Heart right ventricle (tissue), 16 donors: ENCODE results near the gene ZMIZ1. TPM values are rescaled to one million over a fixed set of nuclear protein-coding genes. Genes with fewer than 3 reads are reported as not detected.

Experiments
- ATAC-seq, 8 donors: fragments of 200-7000 bp; cut with Tn5 transposase; one replicate each; pipeline ENCODE4 v1.9.1; 2020; ENCODE audit warnings: mild to moderate bottlenecking in 8 of 8, moderate library complexity in 8 of 8, moderate number of reproducible peaks in 1 of 8
- DNase-seq, 2 donors: peaks; one replicate each; pipeline ENCODE4 v3.0.0-alpha.2; 2020
- H3K27ac ChIP-seq, 10 donors: fragments of 200-600 bp; sonication (generic) in 2 of 10; one replicate each; pipeline versions ENCODE4 v1.5.0 to v1.8.0; 2020 to 2022; ENCODE audit warnings: mild to moderate bottlenecking in 3 of 10
- H3K27me3 ChIP-seq, 7 donors: fragments of 200-600 bp; one replicate each; pipeline ENCODE4 v1.8.0; 2021 to 2022; ENCODE audit warnings: mild to moderate bottlenecking in 2 of 7
- H3K36me3 ChIP-seq, 9 donors: fragments of 200-600 bp; sonication (generic) in 1 of 9; one replicate each; pipeline versions ENCODE4 v1.5.0 to v1.8.0; 2020 to 2022; ENCODE audit warnings: mild to moderate bottlenecking in 2 of 9
- H3K4me1 ChIP-seq, 9 donors: fragments of 200-600 bp; sonication (generic) in 1 of 9; one replicate each; pipeline versions ENCODE4 v1.5.0 to v1.8.0; 2020 to 2022; ENCODE audit warnings: mild to moderate bottlenecking in 4 of 9
- H3K4me3 ChIP-seq, 10 donors: fragments of 200-600 bp; sonication (generic) in 2 of 10; one replicate each; pipeline versions ENCODE4 v1.5.0 to v1.8.0; 2020 to 2022; ENCODE audit warnings: mild to moderate bottlenecking in 7 of 10, moderate library complexity in 2 of 10
- H3K9me3 ChIP-seq, 11 donors: fragments of 200-600 bp in 10 of 11; sonication (generic) in 2 of 11; one replicate each; pipeline versions ENCODE4 v1.5.0 to v1.8.0; 2013 to 2022; ENCODE audit warnings: mild to moderate bottlenecking in 2 of 11, control low read depth in 1 of 11, moderate library complexity in 1 of 11
- CTCF ChIP-seq, 9 donors: fragments of 200-600 bp; sonication (generic) in 2 of 9; IDR thresholded peaks; one replicate each; pipeline versions ENCODE4 v1.5.0 to v1.8.0; 2021 to 2022; ENCODE audit warnings: antibody characterized with exemption in 9 of 9, mild to moderate bottlenecking in 5 of 9, moderate library complexity in 1 of 9
- WGBS, 2 donors: extraction: QIAGEN DNeasy Blood & Tissue Kit; methylation state at CpG; one replicate each; pipeline ENCODE4 v1.1.7; 2013; ENCODE audit warnings: inconsistent platforms in 1 of 2; 5-methylcytosine and 5-hydroxymethylcytosine counted together
- intact Hi-C, 10 donors: fragments of 100-400 bp; cut with DNase I; formaldehyde crosslinking; loops; one replicate each; pipeline versions ENCODE4 v1.11.1 to v1.14.2; 2022
- polyA plus RNA-seq, 2 donors: library from polyadenylated mRNA; stranded (reverse); fragments of 200-250 nt; gene quantifications; one replicate each; pipeline ENCODE4 v1.2.3, GENCODE V29; 2013
- total RNA-seq, 10 donors: library from RNA; stranded (reverse); fragmentation: NEBNext Ultra II Directional in 3 of 10; extraction: Animal tissue kit (Norgen Biotek cat#: 25700) in 3 of 10; gene quantifications; one replicate each; pipeline versions ENCODE4 v1.2.1 to v1.2.4, GENCODE V29; 2021 to 2023
- donor health status: Arrhythmogenic right ventricular cardiomyopathy.
- donor health status: ischemic (EF 13 %, LVEDD 7.1; RV severe dilation, severe dysfunction).
- donor health status: healthy with polysubstance abuse.
- donor health status: DM: no; HTN: yes; CAD: no.
- donor health status: DM: no; HTN: no; CAD: no.
- donor health status: ischemic (EF 25% LVEDD 6.9; RV normal size, moderate dysfunction).
- donor health status: ischemic (EF 25% LVEDD 5.7; RV mildly dilated, moderate dysfunction).
- donor health status: healthy.
- donor health status: DM: yes; HTN: yes; CAD: no.
- donor health status: Ischemic cardiomyopathy.
- donor health status: ischemic (EF 35%, LVEDD 5.7; RV mildly dilated, moderate dysfunction).
- donor health status: nonischemic (EF 11% LVEDD 7.7; RV severe dilation, severe dysfunction).
- donor health status: DM: yes; HTN: yes; CAD: no.
- donor health status: PGD.
- donor health status: ischemic (EF 29% LVEDD 5.4; RV normal size, mild dysfunction).
- donor health status: nonischemic (EF 23%, LVEDD 6.1; RV moderate dilation, normal function).

Gene ZMIZ1
- total and polyA plus RNA-seq, 12 donors, result 24.2 to 61.5 (median 49.8) TPM

- Histone ChIP-seq H3K27ac (peak overlapping the region; percentile 11 to 91 (median 58)), H3K4me1 (peaks cover 69 to 100% (median 100%) of the 10 kb centered on the region in 9 donors)
- intact Hi-C loops, result loop anchor here in 2 of 10 donors (5.0 to 10.0 kb wide), 2 partner anchors 37 to 210 kb away; no protein-coding TSS in a partner anchor
Observed at GRCh38 chr10:79184657-79185056, 115.9 kb downstream of the ZMIZ1 start.

GRCh38 chr10:79185067-79185774, 116.5 kb downstream of the ZMIZ1 start:
- H3K27me3 ChIP-seq, result no peaks in the 10 kb centered on the region
- peak in 2 of 8 donors; percentile 15 to 30 for ATAC-seq
- H3K27ac ChIP-seq, result peak overlapping the region; percentile 18 to 91 (median 58)
- H3K9me3 ChIP-seq, result no peaks in the 10 kb centered on the region
- 13 to 18% methylated on average over 12 of the region's 12 CpGs for WGBS, 2 donors
- peaks cover 68 to 100% (median 99%) of the 10 kb centered on the region in 9 donors for H3K4me1 ChIP-seq
- H3K4me3 ChIP-seq, result no peak overlapping the region
- no peak for TF ChIP-seq CTCF (IDR thresholded peaks at IDR 0.05)
- H3K36me3 ChIP-seq, result peaks cover 0 to 25% (median 8%) of the 10 kb centered on the region in 9 donors
- intact Hi-C loops, result loop anchor here in 1 of 10 donors (10.0 kb wide), 1 partner anchor 210 kb away; no protein-coding TSS in a partner anchor
- peak in 1 of 2 donors; percentile 53 for DNase-seq

More at GRCh38 chr10:79184657-79185056, 115.9 kb downstream of the ZMIZ1 start:
- WGBS, 2 donors, result 27 to 47% methylated on average over 6 of the region's 6 CpGs
- Histone ChIP-seq H3K9me3 (no peaks in the 10 kb centered on the region), H3K4me3 (no peak overlapping the region), H3K36me3 (peaks cover 0 to 28% (median 8%) of the 10 kb centered on the region in 9 donors), H3K27me3 (no peaks in the 10 kb centered on the region)
- no peak for ATAC-seq
- no peak for DNase-seq
- no peak for TF ChIP-seq CTCF (IDR thresholded peaks at IDR 0.05)

- Histone ChIP-seq H3K27me3 (no peaks in the 10 kb centered on the region), H3K27ac (peak overlapping the region in 9 of 10 donors; percentile 18 to 91 (median 59)), H3K9me3 (no peaks in the 10 kb centered on the region), H3K36me3 (peaks cover 0 to 25% (median 8%) of the 10 kb centered on the region in 9 donors), H3K4me3 (no peak overlapping the region), H3K4me1 (peaks cover 66 to 100% (median 98%) of the 10 kb centered on the region in 9 donors)
- no peak for ATAC-seq
- DNase-seq, result no peak
- no peak for TF ChIP-seq CTCF (IDR thresholded peaks at IDR 0.05)
- intact Hi-C loops, result loop anchor here in 1 of 10 donors (10.0 kb wide), 1 partner anchor 211 kb away; no protein-coding TSS in a partner anchor
- WGBS, 2 donors, result 48 to 50% methylated on average over 7 of the region's 7 CpGs
Observed at GRCh38 chr10:79185796-79186374, 117.1 kb downstream of the ZMIZ1 start.

- Histone ChIP-seq H3K4me1 (peaks cover 66 to 100% (median 98%) of the 10 kb centered on the region in 9 donors), H3K36me3 (peaks cover 0 to 25% (median 8%) of the 10 kb centered on the region in 9 donors), H3K27me3 (no peaks in the 10 kb centered on the region), H3K4me3 (no peak overlapping the region), H3K9me3 (peaks cover 0 to 3% (median 0%) of the 10 kb centered on the region in 11 donors), H3K27ac (peak overlapping the region in 8 of 10 donors; percentile 53 to 91 (median 64))
- 71 to 72% methylated on average over 7 of the region's 7 CpGs for WGBS, 2 donors
- intact Hi-C loops, result loop anchor here in 1 of 10 donors (10.0 kb wide), 1 partner anchor 212 kb away; no protein-coding TSS in a partner anchor
- no peak for TF ChIP-seq CTCF (IDR thresholded peaks at IDR 0.05)
- no peak for ATAC-seq
- DNase-seq, result no peak
Observed at GRCh38 chr10:79186486-79187120, 117.8 kb downstream of the ZMIZ1 start.
